Measurements from ENCODE around the gene TAOK3. TPM values are rescaled to one million over a fixed set of nuclear protein-coding genes. Genes with fewer than 3 reads are reported as not detected.

Gene TAOK3
- total and polyA plus RNA-seq, 2 of the 8 experiments (the other 6 are each of a cell fraction or from before 2014, with no cell fraction given): 5.2 to 9.3 TPM

DNA sequence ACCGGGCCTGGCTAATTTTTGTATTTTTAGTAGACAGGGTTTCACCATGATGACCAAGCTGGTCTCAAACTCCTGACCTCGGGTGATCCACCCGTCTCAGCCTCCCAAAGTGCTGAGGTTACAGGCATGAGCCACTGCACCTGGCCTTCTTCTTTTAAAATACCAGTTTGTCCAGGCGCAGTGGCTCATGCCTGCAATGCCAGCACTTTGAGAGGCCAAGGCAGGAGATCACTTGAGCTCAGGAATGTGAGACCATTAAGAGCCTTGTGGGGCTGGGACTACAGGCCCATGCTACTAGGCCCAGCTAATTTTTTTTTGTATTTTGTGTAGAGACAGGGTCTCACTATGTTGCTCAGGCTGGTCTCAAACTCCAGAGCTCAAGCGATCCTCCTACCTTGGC lies 244.8 kb downstream of the TAOK3 start:
- no peak overlapping the region for H3K4ac ChIP-seq (replicated peaks; ENCODE audit: insufficient read length, low read depth, low read length)
- no peak for FAIRE-seq
- TF ChIP-seq GABPA (IDR thresholded peaks at IDR 0.05; ENCODE audit: borderline replicate concordance, insufficient read depth, low read length) (no peak), JUN (IDR thresholded peaks at IDR 0.05; ENCODE audit: low read depth, low read length) (no peak), PHF8 (conservative IDR thresholded peaks at IDR 0.05; ENCODE audit: low read depth, low read length) (no peak), JUND (IDR thresholded peaks at IDR 0.05; ENCODE audit: low read length) (no peak), CEBPB (IDR thresholded peaks at IDR 0.05; ENCODE audit: low read depth, low read length) (no peak), POLR2AphosphoS5 (IDR thresholded peaks at IDR 0.05; ENCODE audit: low read depth, low read length) (no peak), KDM5A (IDR thresholded peaks at IDR 0.05; ENCODE audit: low read length) (no peak), RXRA (IDR thresholded peaks at IDR 0.05; ENCODE audit: insufficient read depth, low read depth, low read length) (no peak), SIRT6 (IDR thresholded peaks at IDR 0.05; ENCODE audit: low read length) (no peak), TAF7 (optimal IDR thresholded peaks at IDR 0.05; ENCODE audit: borderline replicate concordance, low read depth, low read length) (no peak), EP300 (IDR thresholded peaks at IDR 0.05; ENCODE audit: borderline replicate concordance in 1 of 2, low read depth in 2 of 2, low read length in 2 of 2) (no peak)
- TF ChIP-seq, protein P1, sequence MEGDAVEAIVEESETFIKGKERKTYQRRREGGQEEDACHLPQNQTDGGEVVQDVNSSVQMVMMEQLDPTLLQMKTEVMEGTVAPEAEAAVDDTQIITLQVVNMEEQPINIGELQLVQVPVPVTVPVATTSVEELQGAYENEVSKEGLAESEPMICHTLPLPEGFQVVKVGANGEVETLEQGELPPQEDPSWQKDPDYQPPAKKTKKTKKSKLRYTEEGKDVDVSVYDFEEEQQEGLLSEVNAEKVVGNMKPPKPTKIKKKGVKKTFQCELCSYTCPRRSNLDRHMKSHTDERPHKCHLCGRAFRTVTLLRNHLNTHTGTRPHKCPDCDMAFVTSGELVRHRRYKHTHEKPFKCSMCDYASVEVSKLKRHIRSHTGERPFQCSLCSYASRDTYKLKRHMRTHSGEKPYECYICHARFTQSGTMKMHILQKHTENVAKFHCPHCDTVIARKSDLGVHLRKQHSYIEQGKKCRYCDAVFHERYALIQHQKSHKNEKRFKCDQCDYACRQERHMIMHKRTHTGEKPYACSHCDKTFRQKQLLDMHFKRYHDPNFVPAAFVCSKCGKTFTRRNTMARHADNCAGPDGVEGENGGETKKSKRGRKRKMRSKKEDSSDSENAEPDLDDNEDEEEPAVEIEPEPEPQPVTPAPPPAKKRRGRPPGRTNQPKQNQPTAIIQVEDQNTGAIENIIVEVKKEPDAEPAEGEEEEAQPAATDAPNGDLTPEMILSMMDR (IDR thresholded peaks at IDR 0.05; ENCODE audit: control extremely low read depth in 1 of 3, insufficient read depth in 1 of 3, low read depth in 1 of 3, low read length in 3 of 3): no peak

More for the DNA sequence above, 244.8 kb downstream of the TAOK3 start:
- H3K27ac ChIP-seq (ENCODE audit: low read depth, low read length): no peak overlapping the region
- 98% methylated on average over 5 of the region's 5 CpGs; no CpG with 5 or more reads in 1 of the 2 experiments for WGBS, 2 experiments (ENCODE audit: extremely low coverage in 1 of 2, insufficient coverage in 1 of 2, insufficient read length in 1 of 2, insufficient replicate concordance in 2 of 2, low coverage in 1 of 2, low lambda C conversion rate in 2 of 2, missing lambda C conversion rate in 1 of 2)
- H3K23me2 ChIP-seq (ENCODE audit: low read depth, low read length): no peaks in the 10 kb centered on the region
- no peak overlapping the region for H2BK5ac ChIP-seq (ENCODE audit: low read depth, low read length)
- H3K79me1 ChIP-seq (ENCODE audit: low read depth, low read length): no peaks in the 10 kb centered on the region
- no peaks in the 10 kb centered on the region for H3K36me3 ChIP-seq (ENCODE audit: control insufficient read depth in 2 of 4, insufficient read depth in 4 of 4, low read length in 3 of 4)
- no peak overlapping the region for H2BK20ac ChIP-seq (ENCODE audit: low read length)
- no peak overlapping the region for H3K18ac ChIP-seq (ENCODE audit: extremely low read depth, low read length)
- H3K9ac ChIP-seq (replicated peaks in 1 of 4; ENCODE audit: extremely low read depth in 1 of 4, low read depth in 3 of 4, low read length in 3 of 4): no peak overlapping the region
- no peak overlapping the region for H2BK15ac ChIP-seq (ENCODE audit: low read length)
- no peak overlapping the region for H4K5ac ChIP-seq (ENCODE audit: insufficient read length, low read depth, low read length)
- H2AK5ac ChIP-seq (ENCODE audit: low read depth, low read length): no peak overlapping the region
- H3K23ac ChIP-seq (ENCODE audit: insufficient read length): no peak overlapping the region
- no peaks in the 10 kb centered on the region for H3K9me3 ChIP-seq (ENCODE audit: insufficient read depth in 2 of 2, low read depth in 1 of 2, low read length in 1 of 2)
- no peak overlapping the region for H4K91ac ChIP-seq (replicated peaks; ENCODE audit: insufficient read length, low read length)
- no peak overlapping the region for H2AFZ ChIP-seq (ENCODE audit: low read length)
- H3K27me3 ChIP-seq (replicated peaks in 1 of 4; ENCODE audit: control insufficient read depth in 3 of 4, extremely low read depth in 1 of 4, insufficient read depth in 3 of 4, low read length in 3 of 4): no peaks in the 10 kb centered on the region
- ChIA-PET POLR2A (ENCODE audit: partially characterized antibody) (interaction anchor here (0.6 to 2.6 kb wide), 3 partner anchors 12 to 686 kb away, joined by 3 to 7 read pairs (median 3); no protein-coding TSS in a partner anchor), CTCF (ENCODE audit: partially characterized antibody) (interaction anchor here (0.6 to 1.4 kb wide), 5 partner anchors 8 to 254 kb away, joined by 3 to 5 read pairs (median 3); no protein-coding TSS in a partner anchor)
- no peaks in the 10 kb centered on the region for H4K20me1 ChIP-seq (replicated peaks in 1 of 2; ENCODE audit: control insufficient read depth in 1 of 2, insufficient read depth in 2 of 2, low read length in 2 of 2)
- H3K4me1 ChIP-seq (replicated peaks in 1 of 4; ENCODE audit: control insufficient read depth in 3 of 4, insufficient read depth in 4 of 4, low read length in 3 of 4): peaks cover 0 to 4% (median 0%) of the 10 kb centered on the region in 4 experiments; a peak in 1 of 7 replicates
- no peak overlapping the region for H3K56ac ChIP-seq (replicated peaks; ENCODE audit: insufficient read length, low read depth, low read length)
- H3K14ac ChIP-seq (ENCODE audit: insufficient read length): no peak overlapping the region
- H3K4me3 ChIP-seq (ENCODE audit: extremely low read depth in 1 of 4, insufficient read depth in 2 of 4, low read depth in 3 of 4, low read length in 4 of 4): no peak overlapping the region
- no peak for DNase-seq (ENCODE audit: low read depth in 1 of 2, low spot score in 2 of 2)
- H3K4me2 ChIP-seq (ENCODE audit: insufficient read depth in 1 of 2, low read depth in 2 of 2, low read length in 2 of 2): no peak overlapping the region
- H2BK120ac ChIP-seq (replicated peaks; ENCODE audit: low read depth, low read length): no peak overlapping the region
- no peaks in the 10 kb centered on the region for H3K79me2 ChIP-seq (ENCODE audit: control insufficient read depth in 1 of 2, insufficient read depth in 2 of 2, low read length in 2 of 2)
- H2BK12ac ChIP-seq (ENCODE audit: low read depth, low read length): no peak overlapping the region
- no peak overlapping the region for H4K8ac ChIP-seq (ENCODE audit: extremely low read depth, insufficient read depth, low read length)
